RWPE1 (cell line): ENCODE measurements around the gene HIRA.

Experiments used
- CTCF ChIA-PET: fragments of 350-600 bp; sonication (Branson Sonifier 250); formaldehyde crosslinking; extraction: SDS; loops from one replicate; lab custom pipeline; 2021; lab: Yijun Ruan, JAX
- POLR2A ChIA-PET: fragments of 400-600 bp; formaldehyde crosslinking; extraction: SDS; loops from one replicate; lab custom pipeline; 2020; ENCODE audit warnings: antibody characterized with exemption; ENCODE audit not compliant: low non-redundant PET; lab: Yijun Ruan, JAX
- DNase-seq: peaks from one replicate; pipeline ENCODE4 v3.0.0; 2012; ENCODE audit warnings: low spot score
- H3K27ac ChIP-seq: fragments of 450-650 bp; 2 replicates; pipeline ENCODE4 v1.5.1; 2017
- CTCF ChIP-seq: fragments of 450-650 bp; conservative IDR thresholded peaks from 2 replicates; pipeline ENCODE4 v1.5.1; 2017; ENCODE audit warnings: low read depth, mild to moderate bottlenecking

The HIRA gene

GRCh38 chr22:19478045-19478900 lies 46.7 kb upstream of the HIRA start:
- peak overlapping the region; percentile 92 for H3K27ac ChIP-seq
- CTCF ChIA-PET, result interaction anchor here (0.7 kb wide), 1 partner anchor 333 kb away, joined by 3 read pairs; no protein-coding TSS in a partner anchor
- DNase-seq, result no peak

GRCh38 chr22:19477321-19478044 lies 46.0 kb upstream of the HIRA start:
- DNase-seq, result no peak
- TF ChIP-seq CTCF, result peak; percentile 44
- no peak overlapping the region for H3K27ac ChIP-seq
- CTCF ChIA-PET, result interaction anchor here (0.6 to 0.7 kb wide), 3 partner anchors 72 to 332 kb away, joined by 3 to 4 read pairs (median 3); no protein-coding TSS in a partner anchor
- POLR2A ChIA-PET, result interaction anchor here (0.7 kb wide), 1 partner anchor 148 kb away, joined by 3 read pairs; no protein-coding TSS in a partner anchor

More at GRCh38 chr22:19478045-19478900, 46.7 kb upstream of the HIRA start:
- POLR2A ChIA-PET, result no interaction called here
- no peak for TF ChIP-seq CTCF

GRCh38 chr22:19476023-19476422 lies 44.5 kb upstream of the HIRA start:
- TF ChIP-seq CTCF, result no peak
- POLR2A ChIA-PET, result no interaction called here
- H3K27ac ChIP-seq, result peak overlapping the region; percentile 61
- CTCF ChIA-PET, result no interaction called here
- no peak for DNase-seq

- ChIA-PET CTCF (no interaction called here), POLR2A (no interaction called here)
- H3K27ac ChIP-seq, result peak overlapping the region; percentile 39
- no peak for DNase-seq
- TF ChIP-seq CTCF, result no peak
These were observed 42.0 kb upstream of the HIRA start for GRCh38 chr22:19473578-19473977.

GRCh38 chr22:19472233-19472632 lies 40.7 kb upstream of the HIRA start:
- CTCF ChIA-PET, result no interaction called here
- TF ChIP-seq CTCF, result no peak
- DNase-seq, result no peak
- H3K27ac ChIP-seq, result no peak overlapping the region
- POLR2A ChIA-PET, result no interaction called here

- H3K27ac ChIP-seq, result no peak overlapping the region
- ChIA-PET CTCF (no interaction called here), POLR2A (no interaction called here)
- DNase-seq, result no peak
- TF ChIP-seq CTCF, result no peak
These were observed 40.0 kb upstream of the HIRA start for GRCh38 chr22:19471572-19471971.
